H9 (cell line): Measurements from ENCODE around the gene SLC25A11. TPM values are rescaled to one million over a fixed set of nuclear protein-coding genes. Genes with fewer than 3 reads are reported as not detected.

Source experiments
- DNase-seq: peaks from one replicate; pipeline ENCODE4 v3.0.0-alpha.2; 2017
- H2AFZ ChIP-seq: one replicate; pipeline ENCODE4 v1.6.1; 2013; ENCODE audit warnings: mild to moderate bottlenecking, low read length, control low read depth, moderate library complexity
- H2AK5ac ChIP-seq: 2 replicates; pipeline ENCODE4 v1.6.1; 2013; ENCODE audit warnings: low read length, control low read depth, mixed read lengths; ENCODE audit not compliant: insufficient read length
- H2BK120ac ChIP-seq: one replicate; pipeline ENCODE4 v1.6.1; 2013; ENCODE audit warnings: low read depth, mild to moderate bottlenecking, low read length, control low read depth, inconsistent platforms; ENCODE audit not compliant: poor library complexity, severe bottlenecking
- H2BK12ac ChIP-seq: 2 replicates; pipeline ENCODE4 v1.6.1; 2013; ENCODE audit warnings: low read length, control low read depth, mixed read lengths, low read depth; ENCODE audit not compliant: insufficient read length
- H2BK15ac ChIP-seq: 2 replicates; pipeline ENCODE4 v1.6.1; 2013; ENCODE audit warnings: low read depth, low read length, control low read depth
- H2BK20ac ChIP-seq: one replicate; pipeline ENCODE4 v1.6.1; 2013; ENCODE audit warnings: low read depth, mild to moderate bottlenecking, low read length, control low read depth, inconsistent platforms; ENCODE audit not compliant: poor library complexity, severe bottlenecking
- H2BK5ac ChIP-seq: 2 replicates; pipeline ENCODE4 v1.6.1; 2013; ENCODE audit warnings: low read length, control low read depth, mixed read lengths; ENCODE audit not compliant: insufficient read length
- H3K14ac ChIP-seq: 2 replicates; pipeline ENCODE4 v1.6.1; 2013; ENCODE audit warnings: low read length, control low read depth; ENCODE audit not compliant: insufficient read depth
- H3K18ac ChIP-seq: 2 replicates; pipeline ENCODE4 v1.6.1; 2013; ENCODE audit warnings: low read depth, mild to moderate bottlenecking, mixed read lengths, low read length, control low read depth; ENCODE audit not compliant: insufficient read length
- H3K23ac ChIP-seq: 2 replicates; pipeline ENCODE4 v1.6.1; 2013; ENCODE audit warnings: low read length, control low read depth, mixed read lengths, low read depth; ENCODE audit not compliant: insufficient read length
- H3K23me2 ChIP-seq: 2 replicates; pipeline ENCODE4 v1.6.1; 2013; ENCODE audit warnings: low read depth, mild to moderate bottlenecking, mixed read lengths, low read length, control low read depth; ENCODE audit not compliant: insufficient read length, poor library complexity, severe bottlenecking
- H3K27ac ChIP-seq: 2 replicates; pipeline ENCODE4 v1.5.1; 2013; ENCODE audit warnings: low read length, control low read depth, mixed read lengths, low read depth; ENCODE audit not compliant: insufficient read length
- H3K27me3 ChIP-seq: 2 replicates; pipeline ENCODE4 v1.6.1; 2013; ENCODE audit warnings: low read length, control low read depth, inconsistent platforms; ENCODE audit not compliant: insufficient read depth
- H3K4ac ChIP-seq: 2 replicates; pipeline ENCODE4 v1.6.1; 2013; ENCODE audit warnings: low read depth, mild to moderate bottlenecking, control low read depth, inconsistent platforms, low read length, moderate library complexity
- H3K4me1 ChIP-seq: 2 replicates; pipeline ENCODE4 v1.6.1; 2013; ENCODE audit warnings: low read length, control low read depth, inconsistent platforms; ENCODE audit not compliant: insufficient read depth
- H3K4me2 ChIP-seq: 2 replicates; pipeline ENCODE4 v1.6.1; 2013; ENCODE audit warnings: low read length, control low read depth, mixed read lengths; ENCODE audit not compliant: insufficient read length, insufficient read depth
- H3K56ac ChIP-seq: 2 replicates; pipeline ENCODE4 v1.6.1; 2013; ENCODE audit warnings: low read depth, mild to moderate bottlenecking, mixed read lengths, low read length, control low read depth; ENCODE audit not compliant: insufficient read length
- H3K79me1 ChIP-seq: 2 replicates; pipeline ENCODE4 v1.6.1; 2013; ENCODE audit warnings: low read depth, mild to moderate bottlenecking, moderate library complexity, low read length, control low read depth, inconsistent platforms; ENCODE audit not compliant: insufficient read depth, poor library complexity, severe bottlenecking
- H3K79me2 ChIP-seq: 2 replicates; pipeline ENCODE4 v1.6.1; 2013; ENCODE audit warnings: low read length, control low read depth, inconsistent platforms; ENCODE audit not compliant: insufficient read depth
- H3K9ac ChIP-seq: 2 replicates; pipeline ENCODE4 v1.6.1; 2013; ENCODE audit warnings: low read length, control low read depth, mixed read lengths; ENCODE audit not compliant: insufficient read length; ENCODE audit errors: extremely low read depth
- H3K9me3 ChIP-seq: one replicate; pipeline ENCODE4 v1.6.1; 2013; ENCODE audit warnings: low read depth, low read length, inconsistent platforms; ENCODE audit not compliant: control insufficient read depth
- H3T11ph ChIP-seq: one replicate; pipeline ENCODE4 v1.6.1; 2013; ENCODE audit warnings: mild to moderate bottlenecking, low read length, control low read depth, inconsistent platforms
- H4K20me1 ChIP-seq: one replicate; pipeline ENCODE4 v1.6.1; 2013; ENCODE audit not compliant: control insufficient read depth, insufficient read length, insufficient read depth
- H4K5ac ChIP-seq: 2 replicates; pipeline ENCODE4 v1.6.1; 2013; ENCODE audit warnings: low read depth, mild to moderate bottlenecking, mixed read lengths, low read length, control low read depth; ENCODE audit not compliant: insufficient read length
- H4K8ac ChIP-seq: replicated peaks from 2 replicates; pipeline ENCODE4 v1.6.1; 2013; ENCODE audit warnings: low read length, control low read depth, mixed read lengths, low read depth; ENCODE audit not compliant: insufficient read length
- H4K91ac ChIP-seq: 2 replicates; pipeline ENCODE4 v1.6.1; 2013; ENCODE audit warnings: low read depth, mild to moderate bottlenecking, moderate library complexity, mixed read lengths, low read length, control low read depth; ENCODE audit not compliant: insufficient read length
- H3K27ac Mint-ChIP-seq, 3 experiments: 2 replicates in 2 of 3; 3 replicates in 1 of 3; pipeline ENCODE4 v1.8.0; 2020 to 2021; ENCODE audit warnings: mixed read lengths in 3 of 3, mild to moderate bottlenecking in 1 of 3, moderate library complexity in 1 of 3
- H3K27me3 Mint-ChIP-seq: 2 replicates; pipeline ENCODE4 v1.8.0; 2021; ENCODE audit warnings: low read depth, mild to moderate bottlenecking, moderate library complexity, mixed read lengths
- H3K36me3 Mint-ChIP-seq, 3 experiments: 2 replicates in 2 of 3; 3 replicates in 1 of 3; pipeline ENCODE4 v1.8.0; 2020 to 2021; ENCODE audit warnings: low read depth in 3 of 3, mixed read lengths in 3 of 3; ENCODE audit not compliant: insufficient read depth in 1 of 3
- H3K4me1 Mint-ChIP-seq, 2 experiments: 2 replicates each; pipeline ENCODE4 v1.8.0; 2020; ENCODE audit warnings: mixed read lengths in 2 of 2
- H3K4me3 Mint-ChIP-seq, 2 experiments: 2 replicates in 1 of 2; 3 replicates in 1 of 2; pipeline ENCODE4 v1.8.0; 2020 to 2021; ENCODE audit warnings: mild to moderate bottlenecking in 2 of 2, mixed read lengths in 2 of 2, moderate library complexity in 1 of 2
- H3K9me3 Mint-ChIP-seq, 2 experiments: 2 replicates in 1 of 2; 3 replicates in 1 of 2; pipeline ENCODE4 v1.8.0; 2020; ENCODE audit warnings: mild to moderate bottlenecking in 2 of 2, mixed read lengths in 2 of 2, moderate library complexity in 1 of 2
- CTCF ChIP-seq: fragments of 200-600 bp; sonication (generic); conservative IDR thresholded peaks from 3 replicates; pipeline ENCODE4 v1.8.0; 2021; ENCODE audit warnings: antibody characterized with exemption, mild to moderate bottlenecking
- WGBS: extraction: QIAGEN DNeasy Blood & Tissue Kit; methylation state at CpG from one replicate; pipeline ENCODE4 v1.1.7; 2013; ENCODE audit warnings: missing lambda C conversion rate, low lambda C conversion rate, mixed read lengths; ENCODE audit not compliant: insufficient read length; ENCODE audit errors: extremely low coverage; 5-methylcytosine and 5-hydroxymethylcytosine counted together
- total RNA-seq: library from RNA; stranded (reverse); gene quantifications from 2 replicates; pipeline ENCODE4 v1.2.1, GENCODE V29; 2021

SLC25A11 gene
- total RNA-seq, 1 experiment from 2014 or later, result 74.9 TPM

DNA sequence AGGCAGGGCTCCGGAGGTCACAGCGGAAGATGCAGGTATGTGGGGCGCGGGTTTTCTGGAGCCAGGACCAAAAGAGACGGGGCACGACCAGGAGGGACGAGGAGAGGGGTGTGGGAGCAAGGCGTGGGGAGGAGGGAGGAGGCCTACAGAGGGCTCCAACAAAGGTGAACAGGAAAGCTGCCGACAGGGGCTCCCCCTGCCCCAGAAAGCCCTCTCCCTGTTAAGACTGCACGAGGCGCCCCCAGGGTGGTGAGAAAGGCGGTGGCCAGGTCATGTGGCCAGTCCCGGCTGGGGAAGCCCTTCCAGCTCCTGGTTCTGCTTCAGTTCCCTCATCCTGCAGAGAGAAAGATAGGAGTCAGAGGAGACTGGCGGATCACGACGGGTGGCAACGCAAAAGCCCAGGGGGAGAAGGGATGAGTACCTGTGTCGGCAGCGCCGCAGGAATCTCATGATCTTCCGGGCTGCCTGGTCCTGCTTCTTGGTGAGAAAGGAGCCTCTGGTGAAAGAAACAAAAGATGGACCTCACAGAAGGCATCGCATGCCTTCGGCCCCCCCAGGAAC, 28.7 kb upstream of the SLC25A11 start:
- no peak overlapping the region for H3K4ac ChIP-seq
- no peaks in the 10 kb centered on the region for H3K9me3 ChIP-seq
- peaks cover 5 to 21% of the 10 kb centered on the region in 2 experiments; a peak in 4 of 5 replicates for H3K9me3 Mint-ChIP-seq
- H2BK12ac ChIP-seq, result no peak overlapping the region
- peaks cover 33 to 35% of the 10 kb centered on the region in 2 experiments for H3K4me1 Mint-ChIP-seq
- peaks cover 23% of the 10 kb centered on the region for H3K23me2 ChIP-seq
- H3K4me2 ChIP-seq, result peak overlapping the region; percentile 77
- no peak for TF ChIP-seq CTCF
- WGBS, result no CpG with 5 or more reads among the region's 23 CpGs
- H3K27me3 ChIP-seq, result no peaks in the 10 kb centered on the region
- no peak overlapping the region for H2BK15ac ChIP-seq
- no peak for DNase-seq
- H3K18ac ChIP-seq, result peak overlapping the region; percentile 77
- no peak overlapping the region for H2BK5ac ChIP-seq
- no peak overlapping the region for H2AFZ ChIP-seq
- no peak overlapping the region for H2BK20ac ChIP-seq
- peak overlapping the region in 1 of 3 experiments; percentile 23; a peak in 2 of 7 replicates for H3K27ac Mint-ChIP-seq
- H3K14ac ChIP-seq, result peak overlapping the region; percentile 94; the same call in 1 of the 2 replicates
- H3K27ac ChIP-seq, result no peak overlapping the region
- peaks cover 10% of the 10 kb centered on the region; the same call in 1 of the 2 replicates for H3K4me1 ChIP-seq
- H3K23ac ChIP-seq, result no peak overlapping the region
- no peaks in the 10 kb centered on the region for H4K20me1 ChIP-seq
- no peak overlapping the region for H3K4me3 Mint-ChIP-seq
- H3K27me3 Mint-ChIP-seq, result peaks cover 9% of the 10 kb centered on the region
- no peak overlapping the region for H4K91ac ChIP-seq
- no peak overlapping the region for H4K5ac ChIP-seq
- peaks cover 2% of the 10 kb centered on the region for H3K79me1 ChIP-seq
- no peak overlapping the region for H4K8ac ChIP-seq
- H3K9ac ChIP-seq, result peak overlapping the region; percentile 69
- no peak overlapping the region for H2AK5ac ChIP-seq
- peaks cover 2% of the 10 kb centered on the region; the same call in 1 of the 2 replicates for H3K79me2 ChIP-seq
- peaks cover 33 to 45% (median 44%) of the 10 kb centered on the region in 3 experiments for H3K36me3 Mint-ChIP-seq
- H3K56ac ChIP-seq, result no peak overlapping the region
- no peak overlapping the region for H3T11ph ChIP-seq
- H2BK120ac ChIP-seq, result no peak overlapping the region
